A673 (cell line): ENCODE results near the gene NDRG4.

Experiments used
- CTCF ChIP-seq: fragments of 300-800, 200-600 bp; sonication (generic); conservative IDR thresholded peaks from 2 replicates; pipeline ENCODE4 v1.5.1; 2017; ENCODE audit warnings: low read depth, mild to moderate bottlenecking, antibody characterized with exemption, low read length, moderate library complexity, mixed read lengths
- EZH2 ChIP-seq: fragments of 200-600 bp; sonication (generic); IDR thresholded peaks from 2 replicates; pipeline ENCODE4 v1.6.1; 2017; ENCODE audit warnings: borderline replicate concordance, low read depth, mild to moderate bottlenecking, mixed read lengths, antibody characterized with exemption, low read length; ENCODE audit not compliant: poor library complexity, severe bottlenecking

GRCh38 chr16:58500430-58501241 is 693 bp downstream of the NDRG4 start:
- TF ChIP-seq CTCF (no peak), EZH2 (no peak)
